Omental fat pad (tissue), 4 donors: Measurements from ENCODE around the gene USP15. TPM values are rescaled to one million over a fixed set of nuclear protein-coding genes. Genes with fewer than 3 reads are reported as not detected.

ENCODE experiments used
- ATAC-seq: fragments of 150-250 bp; one replicate; pipeline ENCODE4 v1.9.1; 2016; ENCODE audit warnings: mild to moderate bottlenecking, moderate library complexity; ENCODE audit not compliant: low FRiP score
- DNase-seq: peaks from one replicate; pipeline ENCODE4 v3.0.0-alpha.2; 2019; ENCODE audit warnings: low spot score
- CTCF ChIP-seq, 3 donors: fragments of 450-650 bp; IDR thresholded peaks; one replicate each; pipeline ENCODE4 v1.5.1; 2016 to 2017; ENCODE audit warnings: antibody characterized with exemption in 3 of 3, mild to moderate bottlenecking in 3 of 3, moderate library complexity in 2 of 3
- total RNA-seq, 4 donors: library from RNA; depleted of rRNA; stranded (reverse); fragments of >200 nt; gene quantifications; one replicate each; pipeline ENCODE4 v1.1.0, GENCODE V29; 2016

The USP15 gene
- total RNA-seq, 4 donors from 2014 or later: 80.4 to 159 (median 111) TPM

GRCh38 chr12:62268956-62269355, 8.8 kb downstream of the USP15 start:
- TF ChIP-seq CTCF (IDR thresholded peaks at IDR 0.05): no peak
- DNase-seq (no peak), ATAC-seq (no peak)

GRCh38 chr12:62269464-62270228, 9.4 kb downstream of the USP15 start:
- ATAC-seq (no peak), DNase-seq (no peak)
- no peak for TF ChIP-seq CTCF (IDR thresholded peaks at IDR 0.05)

DNA sequence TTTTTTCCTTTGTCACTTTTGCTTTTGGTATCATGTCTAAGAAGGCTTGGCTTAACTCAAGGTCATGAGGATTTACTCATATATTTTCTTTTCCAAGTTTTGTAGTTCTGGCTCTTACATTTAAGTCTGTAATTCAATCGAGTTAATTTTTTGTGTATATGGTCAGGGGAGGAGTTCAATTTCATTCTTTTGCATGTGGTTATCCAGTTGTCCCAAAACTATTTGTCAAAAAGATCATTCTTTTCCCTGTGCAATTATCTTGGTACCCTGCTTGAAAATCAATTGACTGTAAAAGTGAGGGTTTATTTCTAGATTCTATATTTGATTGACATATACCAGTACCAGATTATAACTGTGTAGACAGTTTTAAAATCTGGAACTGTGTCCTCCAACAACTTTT, 10.2 kb downstream of the USP15 start:
- DNase-seq (no peak), ATAC-seq (no peak)
- TF ChIP-seq CTCF (IDR thresholded peaks at IDR 0.05): no peak

DNA sequence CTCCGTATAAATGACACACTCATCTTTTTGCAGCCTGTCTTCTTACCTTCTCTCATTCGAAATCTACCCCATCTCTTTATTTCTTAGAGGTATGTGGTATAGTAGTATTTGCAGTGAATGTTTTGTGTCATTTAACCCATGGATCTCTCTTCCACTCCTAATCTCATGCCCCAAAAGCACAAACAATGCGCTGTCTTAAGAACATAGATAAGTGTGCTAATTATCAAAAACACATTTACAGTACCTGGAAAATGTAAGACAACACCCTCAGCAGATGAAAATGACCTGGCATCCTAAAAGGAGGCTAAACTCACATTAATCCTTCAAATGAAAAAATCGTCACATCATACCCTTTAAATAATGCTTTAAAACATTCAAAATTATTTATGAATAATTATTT, 10.7 kb downstream of the USP15 start:
- TF ChIP-seq CTCF (IDR thresholded peaks at IDR 0.05): no peak
- ATAC-seq: no peak
- no peak for DNase-seq

DNA sequence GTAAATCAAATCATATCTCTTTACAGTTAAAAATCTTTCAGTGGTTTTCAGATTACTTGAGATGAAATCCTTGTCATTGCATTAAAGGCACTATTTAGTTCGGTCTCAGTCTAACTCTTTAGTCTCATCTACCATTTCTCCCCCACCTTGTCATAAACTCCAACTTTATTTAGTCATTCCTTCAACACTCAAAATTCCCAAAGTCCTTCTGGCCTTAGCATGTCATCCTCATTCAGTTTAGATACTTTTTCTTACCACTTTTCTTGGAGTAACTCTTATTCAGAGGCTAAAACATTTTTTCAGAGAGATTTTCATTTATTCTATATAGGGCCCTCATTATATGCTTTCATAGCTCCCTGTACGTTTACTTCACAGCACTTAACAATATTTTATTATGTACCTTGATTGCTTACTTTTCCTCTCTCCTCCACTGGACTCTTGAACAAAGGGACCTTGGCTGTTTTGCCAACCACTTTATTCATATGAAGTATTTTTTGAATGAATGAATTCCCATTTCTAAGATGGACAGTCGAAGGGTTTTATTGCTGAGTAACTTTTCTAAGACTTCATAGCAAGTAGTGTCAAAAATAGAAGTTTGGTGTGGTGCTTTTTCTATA, 12.8 kb downstream of the USP15 start:
- ATAC-seq (no peak), DNase-seq (no peak)
- no peak for TF ChIP-seq CTCF (IDR thresholded peaks at IDR 0.05)

GRCh38 chr12:62273724-62274380, 13.6 kb downstream of the USP15 start:
- no peak for ATAC-seq
- DNase-seq: no peak
- TF ChIP-seq CTCF (IDR thresholded peaks at IDR 0.05): no peak
